Loucy (cell line): ENCODE data around the gene PDE11A.

Source experiments
- CTCF ChIP-seq: fragments of 200-600 bp; sonication (generic); conservative IDR thresholded peaks from 2 replicates; pipeline ENCODE4 v1.5.1; 2014; ENCODE audit warnings: mild to moderate bottlenecking, antibody characterized with exemption, low read length
- EZH2phosphoT487 ChIP-seq: fragments of 200-600 bp; IDR thresholded peaks from 2 replicates; pipeline ENCODE4 v1.6.1; 2018; ENCODE audit warnings: antibody characterized with exemption, mild to moderate bottlenecking, moderate library complexity, borderline replicate concordance

DNA sequence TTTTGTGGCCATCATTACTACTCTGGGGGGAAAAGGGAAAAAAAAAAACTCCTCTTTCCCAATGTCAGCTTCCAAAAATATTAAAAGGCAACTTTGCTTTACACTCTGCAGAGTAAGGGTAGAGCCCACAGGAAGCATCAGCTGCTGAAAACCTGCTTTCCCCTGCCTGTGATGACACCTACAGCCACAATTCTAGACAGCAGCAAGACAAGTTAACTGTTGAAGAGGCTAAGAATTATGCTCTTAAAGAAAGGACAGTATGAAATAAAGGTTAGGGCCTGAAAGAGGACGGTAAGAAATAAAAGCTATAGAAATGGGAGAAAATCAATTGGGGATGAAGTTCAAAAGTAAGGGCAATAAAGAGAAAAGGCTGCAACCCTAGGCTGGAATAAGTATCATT, 3.0 kb downstream of the PDE11A start:
- TF ChIP-seq CTCF (peak; percentile 63), EZH2phosphoT487 (no peak)
